ENCODE results near the gene MICALL1. TPM values are rescaled to one million over a fixed set of nuclear protein-coding genes. Genes with fewer than 3 reads are reported as not detected.
A peak's percentile ranks its signal among the peaks of the same experiment; 100 is the strongest.

The MICALL1 gene
- total and polyA plus RNA-seq, 2 of the 13 experiments (the other 11 are each of a cell fraction or from before 2014, with no cell fraction given): 7.6 to 10.6 TPM

DNA sequence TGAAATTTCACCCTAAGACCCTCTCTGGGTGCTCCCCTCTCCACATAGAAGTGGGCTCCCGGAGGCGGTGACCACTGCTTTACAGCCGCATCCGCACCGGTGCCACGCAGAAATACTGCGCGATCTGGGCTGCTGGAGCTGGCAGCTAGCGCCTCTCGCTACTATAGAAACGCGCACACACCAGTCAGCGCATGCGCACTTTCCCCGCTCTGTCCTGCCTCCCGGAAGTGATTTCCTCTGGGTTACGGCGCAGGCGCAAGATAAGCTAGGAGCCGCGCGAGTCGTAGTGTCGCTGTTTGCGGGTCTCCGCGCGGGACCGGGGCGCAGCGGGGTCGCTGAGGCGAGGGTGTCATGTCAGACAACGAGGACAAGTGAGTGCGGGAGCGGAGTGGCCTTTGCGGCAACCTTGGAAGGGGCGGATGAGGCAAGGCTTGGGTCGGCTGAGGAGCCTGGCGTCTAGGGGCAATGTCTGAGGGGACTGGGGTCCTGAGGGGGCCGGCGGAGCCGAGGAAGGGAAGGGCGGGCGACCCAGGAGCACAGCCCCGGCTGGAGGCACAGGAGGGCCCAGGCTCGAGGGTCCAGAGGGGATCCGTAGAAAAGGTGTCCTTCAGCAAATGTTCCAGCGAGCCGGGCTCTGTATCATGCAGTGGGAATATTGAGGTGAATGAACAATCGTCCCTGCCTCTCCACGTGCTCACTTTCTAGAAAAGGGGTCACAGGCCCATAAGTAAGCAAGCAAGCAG is 47.5 kb downstream of the MICALL1 start, which contains the start of the genes C22orf23 and POLR2F:
TSS of gene C22orf23 (minus strand) at position 165 of the 743 bp plus-strand sequence. CDS start 452 bp downstream, outside the sequence.
TSS of gene POLR2F (plus strand) at position 263 of the 743 bp plus-strand sequence. CDS start at position 352, 89 bp downstream.
- no peaks in the 10 kb centered on the region for H3K9me3 ChIP-seq (ENCODE audit: low read length)
- intact Hi-C loops (cut with micrococcal nuclease; ENCODE audit: unreplicated experiment): no loop called here
- H2AFZ ChIP-seq (ENCODE audit: low read length): no peak within 1 kb of the TSS
- peak within 1 kb of the TSS; percentile 84 for H3K9ac ChIP-seq (ENCODE audit: insufficient read depth, low read depth, low read length)
- WGBS (ENCODE audit: low lambda C conversion rate): 3% methylated on average over 13 of the region's 52 CpGs
- POLR2A ChIA-PET: interaction anchor here (0.8 to 3.5 kb wide), 12 partner anchors 9 to 149 kb away, joined by 3 to 19 read pairs (median 5); partner anchors contain the start of genes ANKRD54 and GCAT
- H3K4me3 ChIP-seq (replicated peaks in 1 of 3; ENCODE audit: insufficient read depth in 1 of 3, low read depth in 2 of 3, low read length in 3 of 3): peak within 1 kb of the TSS; percentile 75 to 98 (median 91)
- H3K27me3 ChIP-seq (ENCODE audit: control insufficient read depth in 1 of 2, insufficient read depth in 2 of 2, low read length in 2 of 2): no peaks in the 10 kb centered on the region; a peak in 1 of 5 replicates
- CTCF ChIA-PET (ENCODE audit: low intra/inter-chr PET ratio, low total read pairs): no interaction called here
- H3K4me1 ChIP-seq (ENCODE audit: insufficient read depth, low read length): peaks cover 53% of the 10 kb centered on the region
- peak within 1 kb of the TSS; percentile 49 for H3K27ac ChIP-seq (ENCODE audit: extremely low read length, insufficient read depth, low read length)
- TSS peak; percentile 66 for BruUV-seq (replicated peaks)
- peak; percentile 89 for ATAC-seq
- peak; percentile 92 for DNase-seq (ENCODE audit: low spot score)
- H3K79me2 ChIP-seq (ENCODE audit: insufficient read depth, low read length): peaks cover 28% of the 10 kb centered on the region
- in situ Hi-C loops (cut with HindIII; ENCODE audit: extremely low pct_ligation_motif_present, low pct_unique_long_range_greater_than_20kb): no loop called here
- peak; percentile 95 for FAIRE-seq
- H4K20me1 ChIP-seq (ENCODE audit: insufficient read depth, low read length): no peaks in the 10 kb centered on the region
- H3K4me2 ChIP-seq (ENCODE audit: low read depth, low read length): peak within 1 kb of the TSS; percentile 97
- peaks cover 13 to 19% of the 10 kb centered on the region in 2 experiments for H3K36me3 ChIP-seq (replicated peaks in 1 of 2; ENCODE audit: control insufficient read depth in 1 of 2, insufficient read depth in 2 of 2, low read length in 2 of 2)
- TF ChIP-seq GATAD2A (CRISPR knock-in tag; IDR thresholded peaks at IDR 0.05) (peak; percentile 57), SP4 (CRISPR knock-in tag; IDR thresholded peaks at IDR 0.05) (no peak), ZNF484 (CRISPR knock-in tag; IDR thresholded peaks at IDR 0.05; ENCODE audit: borderline replicate concordance, low read depth) (no peak), ZNF317 (CRISPR knock-in tag; IDR thresholded peaks at IDR 0.05) (peak; percentile 57; the same call in 1 of the 2 replicates), ZNF225 (CRISPR knock-in tag; IDR thresholded peaks at IDR 0.05) (no peak), ZBTB1 (CRISPR knock-in tag; IDR thresholded peaks at IDR 0.05; ENCODE audit: borderline replicate concordance) (no peak), MEF2D (CRISPR knock-in tag; IDR thresholded peaks at IDR 0.05) (peak; percentile 62), POLR2AphosphoS5 (IDR thresholded peaks at IDR 0.05; ENCODE audit: low read depth, low read length) (peak; percentile 84), KMT2A (CRISPR knock-in tag; IDR thresholded peaks at IDR 0.05) (peak; percentile 94), ZNF605 (CRISPR knock-in tag; IDR thresholded peaks at IDR 0.05) (peak; percentile 88), TAF1 (CRISPR knock-in tag; IDR thresholded peaks at IDR 0.05) (peak; percentile 89), SIX1 (CRISPR knock-in tag; IDR thresholded peaks at IDR 0.05; ENCODE audit: borderline replicate concordance) (no peak), ZFP37 (CRISPR knock-in tag; IDR thresholded peaks at IDR 0.05; ENCODE audit: borderline replicate concordance) (0 out of 2 replicates have a peak, but pooled peaks have one; percentile 34), PAWR (CRISPR knock-in tag; IDR thresholded peaks at IDR 0.05; ENCODE audit: borderline replicate concordance) (no peak), ZNF788 (CRISPR knock-in tag; IDR thresholded peaks at IDR 0.05; ENCODE audit: borderline replicate concordance) (peak; percentile 52; the same call in 1 of the 2 replicates)
- TF ChIP-seq, protein P1, sequence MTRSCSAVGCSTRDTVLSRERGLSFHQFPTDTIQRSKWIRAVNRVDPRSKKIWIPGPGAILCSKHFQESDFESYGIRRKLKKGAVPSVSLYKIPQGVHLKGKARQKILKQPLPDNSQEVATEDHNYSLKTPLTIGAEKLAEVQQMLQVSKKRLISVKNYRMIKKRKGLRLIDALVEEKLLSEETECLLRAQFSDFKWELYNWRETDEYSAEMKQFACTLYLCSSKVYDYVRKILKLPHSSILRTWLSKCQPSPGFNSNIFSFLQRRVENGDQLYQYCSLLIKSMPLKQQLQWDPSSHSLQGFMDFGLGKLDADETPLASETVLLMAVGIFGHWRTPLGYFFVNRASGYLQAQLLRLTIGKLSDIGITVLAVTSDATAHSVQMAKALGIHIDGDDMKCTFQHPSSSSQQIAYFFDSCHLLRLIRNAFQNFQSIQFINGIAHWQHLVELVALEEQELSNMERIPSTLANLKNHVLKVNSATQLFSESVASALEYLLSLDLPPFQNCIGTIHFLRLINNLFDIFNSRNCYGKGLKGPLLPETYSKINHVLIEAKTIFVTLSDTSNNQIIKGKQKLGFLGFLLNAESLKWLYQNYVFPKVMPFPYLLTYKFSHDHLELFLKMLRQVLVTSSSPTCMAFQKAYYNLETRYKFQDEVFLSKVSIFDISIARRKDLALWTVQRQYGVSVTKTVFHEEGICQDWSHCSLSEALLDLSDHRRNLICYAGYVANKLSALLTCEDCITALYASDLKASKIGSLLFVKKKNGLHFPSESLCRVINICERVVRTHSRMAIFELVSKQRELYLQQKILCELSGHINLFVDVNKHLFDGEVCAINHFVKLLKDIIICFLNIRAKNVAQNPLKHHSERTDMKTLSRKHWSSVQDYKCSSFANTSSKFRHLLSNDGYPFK (CRISPR knock-in tag; IDR thresholded peaks at IDR 0.05; ENCODE audit: borderline replicate concordance): peak; percentile 44; the same call in 1 of the 2 replicates
- TF ChIP-seq, protein P2, sequence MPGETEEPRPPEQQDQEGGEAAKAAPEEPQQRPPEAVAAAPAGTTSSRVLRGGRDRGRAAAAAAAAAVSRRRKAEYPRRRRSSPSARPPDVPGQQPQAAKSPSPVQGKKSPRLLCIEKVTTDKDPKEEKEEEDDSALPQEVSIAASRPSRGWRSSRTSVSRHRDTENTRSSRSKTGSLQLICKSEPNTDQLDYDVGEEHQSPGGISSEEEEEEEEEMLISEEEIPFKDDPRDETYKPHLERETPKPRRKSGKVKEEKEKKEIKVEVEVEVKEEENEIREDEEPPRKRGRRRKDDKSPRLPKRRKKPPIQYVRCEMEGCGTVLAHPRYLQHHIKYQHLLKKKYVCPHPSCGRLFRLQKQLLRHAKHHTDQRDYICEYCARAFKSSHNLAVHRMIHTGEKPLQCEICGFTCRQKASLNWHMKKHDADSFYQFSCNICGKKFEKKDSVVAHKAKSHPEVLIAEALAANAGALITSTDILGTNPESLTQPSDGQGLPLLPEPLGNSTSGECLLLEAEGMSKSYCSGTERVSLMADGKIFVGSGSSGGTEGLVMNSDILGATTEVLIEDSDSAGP (CRISPR knock-in tag; IDR thresholded peaks at IDR 0.05; ENCODE audit: borderline replicate concordance): peak; percentile 44; the same call in 1 of the 2 replicates
